NCI-H774 (cell line): ENCODE data around the gene PLB1.
A peak's percentile ranks its signal among the peaks of the same experiment; 100 is the strongest.
"Not testable (repeated sequence)": the region's sequence is repeated elsewhere in the genome, so short reads cannot be mapped to it uniquely, and the experiment has no call there.

ENCODE experiments used
- DNase-seq: peaks from one replicate; lab custom pipeline; 2025; lab: John Stamatoyannopoulos, UW

The PLB1 gene

DNA sequence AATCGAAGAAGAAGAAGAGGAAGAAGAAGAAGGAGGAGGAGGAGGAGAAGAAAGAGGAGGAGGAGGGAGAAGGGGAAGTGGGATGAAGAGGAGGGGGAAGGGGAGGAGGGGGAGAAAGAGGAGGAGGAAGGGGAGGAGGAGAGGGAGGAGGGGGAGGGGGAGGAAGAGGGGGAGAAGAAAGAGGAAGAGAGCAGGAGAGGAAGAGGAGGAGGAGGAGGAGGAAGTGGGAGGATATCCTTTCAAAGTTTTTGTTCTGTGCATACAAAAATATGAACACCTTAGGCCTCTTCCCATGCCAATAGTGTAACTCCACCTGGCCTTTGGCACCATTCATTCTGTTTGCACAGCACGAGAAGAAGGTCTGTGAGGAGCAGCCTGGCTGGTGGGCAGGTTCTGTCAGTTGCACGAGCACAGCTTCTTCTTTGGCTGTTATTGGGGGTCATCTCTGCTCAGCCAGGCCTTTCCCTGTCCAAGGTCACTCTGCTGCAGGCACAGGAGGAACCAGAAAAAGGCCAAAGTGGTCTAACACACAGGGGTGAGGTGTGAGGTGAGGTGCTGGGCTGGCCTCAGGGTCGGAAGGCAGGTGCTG, 25.8 kb upstream of the PLB1 start:
- peak; percentile 16 for DNase-seq

DNA sequence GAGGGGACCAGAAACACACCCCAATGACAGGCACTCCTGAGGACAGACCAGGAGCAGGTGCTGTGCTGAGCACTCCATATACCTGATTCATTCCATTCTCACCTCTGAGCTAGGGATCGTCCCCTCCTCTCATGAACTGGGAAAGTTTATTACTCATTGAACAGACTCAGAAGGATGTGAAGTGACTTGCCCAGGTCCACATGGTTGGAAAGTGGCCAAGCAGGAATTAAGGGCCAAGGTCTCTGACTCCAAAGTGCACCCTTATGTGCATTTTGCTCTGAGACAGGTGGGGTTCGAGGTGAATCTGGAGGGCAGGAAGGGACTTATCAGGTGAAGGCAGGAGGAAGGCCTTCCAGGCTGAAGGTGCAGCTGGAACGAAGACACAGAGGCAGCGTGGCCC, 25.1 kb upstream of the PLB1 start:
- DNase-seq: peak; percentile 35

DNA sequence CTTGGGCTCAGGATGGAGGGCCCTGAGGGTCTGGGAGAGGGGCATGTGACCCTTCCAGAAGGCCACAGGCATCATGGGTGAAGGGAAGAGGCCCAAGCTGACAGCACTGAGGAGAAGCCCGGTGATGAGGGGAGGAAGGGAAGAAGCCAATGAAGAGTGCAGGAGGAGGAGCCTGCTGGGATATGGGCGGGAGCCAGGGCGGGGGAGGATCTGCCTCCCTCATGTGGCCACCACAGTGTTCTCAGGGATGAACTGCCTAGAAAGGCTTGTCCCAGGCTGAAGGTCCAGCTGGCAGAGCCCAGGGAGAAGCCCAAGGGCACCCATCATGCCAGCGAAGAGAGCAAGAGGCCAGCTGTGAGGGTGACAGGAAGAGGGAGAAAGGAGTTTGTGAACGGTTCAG, 24.6 kb upstream of the PLB1 start:
- DNase-seq: no peak

DNA sequence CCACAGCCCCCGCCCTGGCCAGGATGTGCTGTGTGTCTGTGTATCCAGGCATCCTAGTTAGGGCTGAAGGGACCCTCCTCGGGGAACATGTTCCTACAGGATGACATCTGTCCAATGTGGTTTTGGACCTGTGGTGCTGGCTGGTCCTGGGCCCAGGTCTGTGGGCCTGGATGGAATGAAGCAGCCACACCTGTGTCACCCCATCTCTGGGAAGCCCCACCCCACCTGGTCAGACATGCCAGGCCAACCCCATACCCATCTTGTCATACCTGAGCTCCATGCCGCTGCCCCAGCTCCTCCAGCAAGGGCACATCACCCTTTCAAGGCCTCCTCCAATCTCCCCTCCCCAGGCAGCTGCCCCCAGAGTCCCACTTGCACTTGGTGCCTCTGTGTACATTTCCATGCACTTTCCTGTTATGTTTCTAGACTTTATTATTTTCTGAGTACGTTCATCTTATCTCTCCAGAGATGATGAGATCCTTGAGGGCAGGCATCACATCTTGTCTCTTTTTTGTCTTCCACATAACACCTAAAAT, 24.1 kb upstream of the PLB1 start:
- DNase-seq: no peak

DNA sequence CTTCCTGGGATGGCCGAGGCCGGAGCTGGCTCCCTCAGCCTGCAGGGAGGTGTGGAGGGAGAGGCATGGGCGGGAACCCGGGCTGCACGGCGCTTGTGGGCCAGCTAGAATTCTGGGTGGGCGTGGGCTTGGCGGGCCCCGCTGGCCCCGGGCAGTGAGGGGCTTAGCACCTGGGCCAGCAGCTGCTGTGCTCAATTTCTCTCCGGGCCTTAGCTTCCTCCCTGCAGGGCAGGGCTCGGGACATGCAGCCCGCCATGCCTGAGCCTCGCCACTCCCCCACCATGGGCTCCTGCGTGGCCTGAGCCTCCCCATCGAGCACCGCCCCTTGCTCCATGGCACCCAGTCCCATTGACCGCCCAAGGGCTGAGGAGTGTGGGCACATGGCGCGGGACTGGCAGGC, 23.2 kb upstream of the PLB1 start:
- DNase-seq: not testable (repeated sequence)

DNA sequence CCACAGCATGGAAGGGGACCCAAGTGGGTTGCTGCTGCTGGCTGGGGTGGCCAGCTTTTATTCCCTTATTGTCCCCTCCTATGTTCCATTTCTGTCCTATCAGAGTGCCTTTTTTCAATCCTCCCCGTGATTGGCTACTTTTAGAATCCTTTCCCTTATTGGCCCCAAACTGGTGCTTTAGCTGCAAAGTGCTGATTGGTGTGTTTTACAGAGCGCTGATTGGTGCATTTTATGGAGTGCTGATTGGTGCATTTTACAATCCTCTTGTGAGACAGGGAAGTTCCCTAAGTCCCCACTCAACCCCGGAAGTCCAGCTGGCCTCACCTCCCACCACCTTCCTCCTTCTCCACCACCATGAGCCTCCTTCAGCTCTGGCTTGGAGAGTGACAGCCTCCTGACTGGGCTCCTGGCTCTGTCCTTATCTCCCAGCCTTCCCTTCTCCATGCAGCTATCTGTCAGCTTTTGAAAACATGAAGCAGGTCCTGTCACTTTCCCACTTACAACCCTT, 20.7 kb upstream of the PLB1 start:
- DNase-seq: no peak

DNA sequence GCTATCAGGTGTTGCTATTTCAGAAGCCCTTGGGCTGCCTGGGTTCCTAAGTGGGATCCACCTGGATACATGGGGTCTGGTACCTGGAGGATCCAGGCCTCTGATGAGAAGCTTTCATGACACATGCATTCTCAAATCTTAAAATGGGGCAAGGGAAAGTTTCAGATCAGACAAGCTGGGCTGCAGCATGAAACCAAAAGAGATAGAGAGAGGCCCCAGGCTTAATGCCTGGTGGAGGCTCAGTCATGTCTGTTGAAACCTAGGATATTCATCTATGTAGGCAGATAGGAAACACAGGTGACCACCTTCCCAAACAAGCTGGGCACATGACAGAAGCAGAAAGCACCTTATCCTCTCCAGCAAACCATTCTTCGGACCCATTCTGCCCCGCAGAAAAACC, 18.8 kb upstream of the PLB1 start:
- no peak for DNase-seq

DNA sequence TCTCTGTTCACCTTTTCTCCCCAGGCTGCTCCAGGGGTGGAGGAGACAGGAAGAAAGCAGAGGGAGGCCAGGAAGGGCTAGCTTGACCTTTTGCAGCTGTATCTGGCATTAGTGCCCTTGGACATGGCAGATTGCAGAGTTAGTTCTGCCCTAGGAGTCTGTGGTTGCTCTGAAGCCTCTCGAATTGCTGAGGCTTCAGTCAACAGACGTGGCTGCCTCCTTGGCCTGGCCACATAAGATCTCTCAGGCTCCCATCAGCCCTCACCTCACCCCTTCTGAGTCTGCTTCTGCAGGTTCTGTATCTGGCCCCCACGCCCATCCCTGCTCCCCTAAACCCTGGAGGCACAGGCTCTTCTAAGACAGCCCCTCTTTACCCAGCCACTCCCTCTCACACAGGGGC, 18.2 kb upstream of the PLB1 start:
- no peak for DNase-seq

DNA sequence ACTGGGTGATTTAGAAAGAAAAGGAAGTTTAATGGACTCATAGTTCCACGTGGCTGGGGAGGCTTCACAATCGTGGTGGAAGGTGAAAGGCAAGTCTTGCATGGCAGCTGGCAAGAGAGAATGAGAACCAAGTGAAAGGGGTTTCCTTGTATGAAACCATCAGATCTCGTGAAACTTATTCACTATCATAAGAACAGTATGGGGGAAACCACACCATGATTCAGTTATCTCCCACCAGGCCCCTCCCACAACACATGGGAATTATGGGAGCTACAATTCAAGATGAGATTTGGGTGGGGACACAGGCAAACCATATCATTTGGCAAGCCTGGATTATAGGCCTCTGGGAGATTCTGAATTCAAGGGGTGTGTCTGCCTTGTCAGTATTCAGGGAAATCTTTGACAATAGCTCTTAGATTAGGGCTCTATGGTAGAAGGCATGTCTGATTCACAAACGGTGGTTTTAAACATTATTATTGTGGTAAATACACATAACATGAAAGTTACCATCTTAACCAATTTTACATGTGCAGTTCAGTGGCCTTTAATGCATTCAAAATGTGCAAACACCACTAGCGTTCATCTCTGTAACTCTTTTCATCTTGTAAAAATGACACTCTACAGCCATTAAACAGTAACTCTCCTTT, 15.3 kb upstream of the PLB1 start:
- DNase-seq: no peak

DNA sequence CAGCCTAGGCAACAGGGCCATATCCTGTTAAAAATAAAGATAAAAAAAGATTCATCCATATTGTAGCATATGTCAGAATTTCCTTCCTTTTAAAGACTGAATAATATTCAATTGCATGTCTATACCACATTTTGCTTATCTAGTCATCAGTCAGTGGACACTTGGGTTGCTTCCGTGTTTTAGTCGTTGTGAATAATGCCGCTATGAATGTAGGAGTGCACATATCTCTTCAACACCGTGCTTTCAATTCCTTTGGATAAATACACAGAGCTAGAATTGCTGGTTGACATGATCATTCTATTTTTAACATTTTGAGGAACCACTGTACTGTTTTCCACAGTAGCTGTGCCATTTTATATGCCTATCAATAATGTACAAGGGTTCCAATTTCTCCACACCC, 14.0 kb upstream of the PLB1 start:
- no peak for DNase-seq

DNA sequence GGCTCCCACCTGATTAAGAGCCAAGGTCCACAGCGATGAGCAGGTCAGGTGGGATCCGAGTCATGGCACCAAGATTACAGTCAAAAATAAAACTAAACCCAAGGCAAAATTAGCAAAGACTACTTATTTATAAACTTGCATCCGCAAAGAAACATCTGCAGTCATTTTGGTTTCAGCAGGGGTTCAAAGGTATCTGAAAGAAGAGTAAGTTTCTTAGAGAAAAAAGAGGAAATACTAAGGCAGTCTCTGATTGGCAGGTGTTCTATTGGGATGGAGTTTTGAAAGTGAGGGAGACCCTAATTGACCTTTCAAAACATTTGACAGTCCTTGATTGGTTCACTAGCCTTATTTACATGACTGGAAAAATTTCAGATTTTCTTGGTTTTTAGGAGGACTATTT, 11.0 kb upstream of the PLB1 start:
- DNase-seq: no peak

DNA sequence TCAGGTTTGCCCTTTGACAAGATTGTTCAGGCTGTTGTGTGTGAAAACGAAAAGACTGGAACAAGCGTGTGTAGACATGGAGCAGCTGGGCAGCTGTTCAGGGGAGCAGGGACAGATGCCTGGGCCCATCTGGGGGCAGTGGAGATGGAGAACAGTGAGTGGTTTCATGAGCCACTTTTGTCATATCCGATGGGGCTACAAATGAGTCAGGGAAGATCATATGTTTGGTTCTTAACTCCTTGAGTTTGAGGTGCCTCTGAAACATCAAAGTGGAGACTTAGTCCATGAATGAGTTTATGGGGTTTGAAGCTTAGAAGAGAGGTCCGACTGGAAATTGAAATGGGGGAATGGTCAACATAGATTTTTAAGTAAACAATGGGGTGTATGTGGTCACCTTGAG, 9.3 kb upstream of the PLB1 start:
- DNase-seq: no peak

DNA sequence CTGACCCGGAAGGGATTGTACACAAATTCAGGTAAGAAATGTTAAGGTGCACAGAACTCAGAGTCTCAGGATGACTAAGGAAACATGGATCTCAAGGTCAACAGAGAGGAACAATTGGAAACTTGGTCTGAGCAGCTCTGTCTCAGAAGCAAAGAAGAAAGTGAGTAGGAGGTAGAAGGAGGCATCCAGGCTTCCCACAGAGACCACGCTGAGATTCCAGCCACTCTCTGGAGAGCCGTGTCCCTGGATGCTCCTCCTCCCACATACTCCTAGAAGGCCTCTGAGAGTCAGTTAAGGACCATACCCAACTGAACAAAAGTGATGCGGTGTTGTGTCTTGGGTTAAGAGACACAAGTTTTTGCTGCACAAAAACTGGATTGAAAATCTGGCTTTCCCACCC, 8.6 kb upstream of the PLB1 start:
- DNase-seq: no peak

DNA sequence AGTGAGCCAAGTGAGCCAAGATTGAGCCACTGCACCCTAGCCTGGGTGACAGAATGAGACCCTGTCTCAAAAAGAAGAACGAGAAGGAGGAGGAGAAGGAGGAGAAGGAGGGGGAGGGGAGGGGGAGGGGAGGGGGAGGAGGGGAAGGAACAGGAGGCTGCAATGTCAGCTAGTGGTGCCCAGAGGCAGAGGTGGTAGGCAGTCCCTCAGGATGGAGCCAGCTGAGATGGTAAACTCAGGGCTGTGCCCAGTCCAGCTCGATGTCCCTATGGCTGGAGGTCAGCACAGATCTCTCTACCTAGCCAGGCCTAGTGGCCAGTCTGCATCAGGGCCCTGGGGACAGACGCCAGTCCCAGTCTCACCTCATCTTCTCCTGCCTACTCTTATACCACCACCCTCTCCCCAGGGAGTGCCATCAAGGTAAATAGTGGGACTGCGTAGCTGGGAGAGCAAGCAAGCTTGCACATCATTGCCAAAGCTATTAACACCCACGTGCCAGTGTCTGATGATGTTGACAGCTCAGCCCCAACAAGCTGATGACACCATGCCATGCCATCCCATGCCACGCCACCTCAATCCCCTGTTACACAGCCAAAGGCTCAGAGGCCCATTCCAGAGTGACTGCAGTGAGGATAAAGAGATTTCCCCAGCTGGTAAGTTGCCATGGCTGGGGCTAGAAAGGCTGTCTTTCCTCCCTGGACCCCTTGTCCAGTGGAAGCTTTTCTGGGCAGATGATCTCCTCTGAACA, 7.6 kb upstream of the PLB1 start:
- no peak for DNase-seq

DNA sequence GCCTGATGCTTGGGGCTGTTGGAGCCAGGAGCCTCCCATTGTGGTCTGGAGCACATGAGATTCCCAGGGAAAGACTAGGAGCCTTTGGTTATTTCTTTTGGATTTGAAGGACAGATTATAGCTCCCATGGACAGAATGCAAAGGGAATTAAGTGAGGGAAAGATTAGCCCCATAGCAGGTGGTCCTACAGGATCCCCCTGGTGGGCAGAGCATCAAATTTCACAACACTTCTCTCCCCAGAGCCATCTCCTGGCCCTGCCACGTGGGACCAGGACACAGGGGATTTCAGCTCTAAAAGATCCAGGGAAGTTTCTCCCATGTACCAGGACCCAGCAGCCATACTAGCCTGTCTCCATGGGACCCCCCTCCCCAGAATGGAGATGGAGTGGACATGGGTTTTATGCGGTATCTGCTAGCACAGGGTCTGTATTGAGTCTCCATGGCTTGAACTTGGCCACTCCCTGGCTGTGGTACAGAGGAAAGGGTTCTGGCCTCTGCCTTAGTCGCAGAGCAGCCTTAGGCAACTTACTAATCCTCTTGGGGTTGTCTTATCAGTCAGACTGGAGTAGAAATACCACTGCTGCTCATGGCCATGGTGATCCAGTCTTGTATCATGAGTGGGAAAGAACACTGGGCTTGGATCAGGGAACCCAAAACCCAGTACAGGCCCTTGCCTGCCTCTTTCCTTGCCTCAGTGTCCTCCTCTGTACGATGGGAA, 6.8 kb upstream of the PLB1 start:
- DNase-seq: no peak

DNA sequence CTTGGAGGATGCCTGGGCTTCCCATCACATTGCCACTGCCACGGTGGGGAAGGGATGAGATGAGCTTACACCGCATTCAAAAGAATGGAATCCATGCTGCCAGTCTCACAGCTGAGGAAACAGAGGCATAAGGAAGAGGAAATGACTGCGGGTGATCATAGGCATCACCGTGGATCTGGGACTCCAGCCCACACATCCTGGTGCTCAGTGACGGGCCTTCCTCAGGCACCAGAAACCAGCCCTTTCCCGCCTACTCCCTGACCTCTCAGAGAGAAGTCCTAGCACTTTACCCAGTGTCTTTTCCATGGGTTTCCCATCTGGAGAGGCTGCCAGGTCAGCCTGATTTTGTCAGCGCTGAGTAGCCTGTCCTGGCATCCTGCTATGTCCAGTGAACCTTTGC, 5.3 kb upstream of the PLB1 start:
- no peak for DNase-seq

DNA sequence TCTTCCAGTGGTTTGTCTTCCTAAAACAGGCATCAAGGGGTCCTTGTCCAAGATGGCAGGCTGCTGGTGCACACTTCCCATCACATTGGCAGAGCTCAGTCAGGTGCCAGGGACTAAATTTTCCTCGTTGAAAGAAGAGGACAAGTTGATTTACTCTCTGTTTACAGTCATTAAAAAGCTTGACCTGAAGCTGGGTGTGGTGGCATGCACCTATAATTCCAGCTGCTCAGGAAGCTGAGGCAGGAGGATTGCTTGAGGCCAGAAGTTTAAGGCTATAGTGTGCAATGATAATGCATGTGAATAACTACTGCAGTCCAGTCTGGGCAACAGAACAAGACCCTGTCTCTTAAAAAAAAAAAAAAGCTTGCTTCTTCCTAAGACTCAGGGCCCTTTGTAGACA, 3.6 kb upstream of the PLB1 start:
- DNase-seq: no peak

DNA sequence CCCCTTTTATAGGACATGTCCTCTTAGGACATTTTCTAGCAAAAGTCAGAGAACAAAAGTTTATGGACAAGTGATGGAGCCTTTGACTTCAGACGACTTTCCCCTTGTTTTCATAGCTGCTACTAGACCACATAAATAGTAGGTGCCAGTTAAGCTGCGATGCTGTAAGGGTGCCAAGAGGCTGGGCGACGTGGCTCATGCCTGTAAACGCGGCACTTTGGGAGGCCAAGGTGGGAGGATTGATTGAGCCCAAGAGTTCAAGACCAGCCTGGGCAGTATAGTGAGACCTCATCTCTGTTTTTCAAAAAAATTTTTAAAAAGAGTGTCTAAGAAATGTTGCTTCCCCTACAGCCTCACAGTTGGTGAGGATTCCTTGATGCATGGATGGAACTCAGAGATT, 2.2 kb upstream of the PLB1 start:
- DNase-seq: no peak

DNA sequence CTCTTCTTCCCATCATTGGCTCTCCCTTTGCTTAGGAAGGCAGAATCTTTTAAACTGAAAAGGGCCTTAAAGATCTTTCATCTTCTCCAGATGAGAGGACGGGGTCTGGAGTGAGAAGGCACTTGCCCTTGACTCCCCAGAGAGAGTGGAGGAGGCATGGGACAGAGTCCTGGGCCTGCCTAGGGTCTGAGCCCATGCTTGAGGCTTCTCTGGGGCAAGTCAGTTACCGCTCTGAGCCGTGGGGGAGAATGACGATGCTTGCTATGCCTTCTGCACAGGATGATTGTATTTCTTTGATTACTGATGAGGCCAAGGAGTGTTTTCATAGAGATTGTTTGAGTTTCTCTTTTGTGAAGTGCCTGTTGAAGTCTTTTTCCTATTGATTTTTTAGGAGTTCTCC, 921 bp downstream of the PLB1 start:
- DNase-seq: no peak

DNA sequence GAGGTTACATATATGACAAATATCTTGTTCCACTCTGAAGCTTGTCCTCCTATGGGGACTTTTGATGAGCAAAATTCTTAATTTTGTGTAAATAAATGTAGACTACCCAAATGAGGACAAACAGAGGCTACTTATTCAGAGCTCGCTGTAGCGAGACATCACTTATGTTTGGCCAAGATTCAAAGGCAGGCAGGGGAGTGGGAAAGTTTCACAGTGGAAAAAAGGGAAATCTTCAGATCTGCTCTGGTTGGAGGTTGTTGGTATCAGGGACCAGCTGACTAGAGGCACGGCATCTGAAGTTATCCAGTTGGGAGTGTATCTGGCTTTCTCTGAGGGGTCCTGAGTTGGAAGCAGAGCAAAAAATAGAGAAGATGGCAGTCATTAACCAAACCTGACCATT, 1.3 kb downstream of the PLB1 start:
- no peak for DNase-seq

DNA sequence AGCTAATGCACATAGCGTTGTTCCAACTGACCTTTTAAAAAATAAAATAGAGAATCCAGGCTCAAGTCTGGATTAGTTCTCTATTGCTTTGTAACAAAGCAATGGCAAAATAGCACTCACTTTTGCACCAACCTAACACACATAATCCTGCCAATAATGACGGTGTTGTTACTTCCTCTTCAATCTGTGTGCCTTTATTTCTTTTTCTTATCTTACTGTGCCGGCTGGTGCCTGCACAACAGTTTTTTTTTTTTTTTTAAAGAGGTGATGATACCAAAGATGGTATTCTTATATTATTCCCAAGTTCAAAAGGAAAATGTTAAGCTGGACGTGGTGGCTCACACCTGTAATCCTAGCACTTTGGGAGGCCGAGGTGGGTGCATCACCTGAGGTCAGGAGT, 3.4 kb downstream of the PLB1 start:
- DNase-seq: no peak

DNA sequence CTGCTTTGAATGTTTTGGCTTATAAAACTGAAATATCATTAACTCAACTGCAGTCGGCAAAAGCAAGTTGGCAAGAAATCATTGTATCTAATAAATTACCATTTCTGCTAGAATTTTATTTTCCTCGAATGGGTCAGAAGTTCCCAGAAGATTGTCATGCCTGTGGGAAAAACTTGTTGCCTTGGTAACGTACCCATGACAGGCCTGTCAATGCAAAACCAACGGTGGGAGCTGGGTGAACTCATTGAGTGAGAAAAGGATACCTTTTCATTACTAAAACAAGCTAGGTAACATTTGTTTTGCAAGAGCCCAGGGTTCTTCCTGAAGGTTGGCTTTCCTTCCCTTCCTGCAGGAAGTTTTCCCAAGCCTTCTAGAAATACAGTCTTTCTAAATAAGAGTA, 9.5 kb downstream of the PLB1 start:
- no peak for DNase-seq
